ENCODE results near the gene FAM174C.

DNA sequence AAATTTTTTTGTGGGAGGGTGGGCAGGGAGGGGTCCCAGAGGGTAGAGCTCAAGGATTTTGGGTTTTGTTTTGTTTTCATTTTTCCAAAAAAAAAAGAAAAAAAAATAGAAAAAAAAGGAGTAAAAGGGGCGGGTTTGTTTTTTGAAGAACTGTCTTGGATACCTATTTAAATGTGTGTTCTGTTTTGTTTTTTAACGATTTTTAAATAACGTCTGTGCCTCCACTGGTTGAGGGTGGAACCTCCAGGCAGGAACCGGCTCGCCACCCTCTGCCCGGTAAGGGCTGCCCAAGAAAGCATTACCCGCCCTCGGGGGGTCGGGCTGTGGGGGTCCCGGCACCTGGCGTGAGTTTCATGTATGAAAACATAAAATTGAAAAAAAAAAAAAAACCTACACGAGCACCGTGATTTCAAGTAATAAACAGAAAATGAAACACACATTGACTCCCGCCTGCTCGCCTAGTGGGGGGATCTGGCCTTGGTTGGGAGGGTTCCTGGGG lies 16.6 kb upstream of the FAM174C start:
- TF ChIP-seq, protein P1, sequence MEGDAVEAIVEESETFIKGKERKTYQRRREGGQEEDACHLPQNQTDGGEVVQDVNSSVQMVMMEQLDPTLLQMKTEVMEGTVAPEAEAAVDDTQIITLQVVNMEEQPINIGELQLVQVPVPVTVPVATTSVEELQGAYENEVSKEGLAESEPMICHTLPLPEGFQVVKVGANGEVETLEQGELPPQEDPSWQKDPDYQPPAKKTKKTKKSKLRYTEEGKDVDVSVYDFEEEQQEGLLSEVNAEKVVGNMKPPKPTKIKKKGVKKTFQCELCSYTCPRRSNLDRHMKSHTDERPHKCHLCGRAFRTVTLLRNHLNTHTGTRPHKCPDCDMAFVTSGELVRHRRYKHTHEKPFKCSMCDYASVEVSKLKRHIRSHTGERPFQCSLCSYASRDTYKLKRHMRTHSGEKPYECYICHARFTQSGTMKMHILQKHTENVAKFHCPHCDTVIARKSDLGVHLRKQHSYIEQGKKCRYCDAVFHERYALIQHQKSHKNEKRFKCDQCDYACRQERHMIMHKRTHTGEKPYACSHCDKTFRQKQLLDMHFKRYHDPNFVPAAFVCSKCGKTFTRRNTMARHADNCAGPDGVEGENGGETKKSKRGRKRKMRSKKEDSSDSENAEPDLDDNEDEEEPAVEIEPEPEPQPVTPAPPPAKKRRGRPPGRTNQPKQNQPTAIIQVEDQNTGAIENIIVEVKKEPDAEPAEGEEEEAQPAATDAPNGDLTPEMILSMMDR (IDR thresholded peaks at IDR 0.05), result no peak
- TF ChIP-seq ATF2 (CRISPR knock-in tag; IDR thresholded peaks at IDR 0.05; ENCODE audit: borderline replicate concordance, low read depth), result no peak
- TF ChIP-seq ZBTB43 (CRISPR knock-in tag; IDR thresholded peaks at IDR 0.05), result no peak
- TF ChIP-seq SP1 (CRISPR knock-in tag; conservative IDR thresholded peaks at IDR 0.05), result no peak
- TF ChIP-seq E2F4 (CRISPR knock-in tag; IDR thresholded peaks at IDR 0.05; ENCODE audit: borderline replicate concordance, low read depth), result no peak
- no peak for TF ChIP-seq ETV6 (CRISPR knock-in tag; IDR thresholded peaks at IDR 0.05)
- TF ChIP-seq NR3C1 (CRISPR knock-in tag; conservative IDR thresholded peaks at IDR 0.05; ENCODE audit: low read depth), result no peak
- TF ChIP-seq ZNF263 (CRISPR knock-in tag; IDR thresholded peaks at IDR 0.05; ENCODE audit: low read depth), result no peak
- no peak for TF ChIP-seq MAX (CRISPR knock-in tag; IDR thresholded peaks at IDR 0.05)
- no peak for TF ChIP-seq FOXK1 (CRISPR knock-in tag; IDR thresholded peaks at IDR 0.05)
- TF ChIP-seq USF2 (CRISPR knock-in tag; IDR thresholded peaks at IDR 0.05), result no peak
- no peak for TF ChIP-seq GABPB1 (CRISPR knock-in tag; IDR thresholded peaks at IDR 0.05)

Data from WTC11 (cell line).